NAMALWA (cell line): ENCODE data around the gene TENM4.
"Not testable (repeated sequence)": the region's sequence is repeated elsewhere in the genome, so short reads cannot be mapped to it uniquely, and the experiment has no call there.

Source experiments
- DNase-seq: peaks from one replicate; pipeline ENCODE4 v3.0.0-alpha.2; 2015; ENCODE audit warnings: low spot score

The TENM4 gene

GRCh38 chr11:78845496-78845895, 595.3 kb downstream of the TENM4 start:
- no peak for DNase-seq

GRCh38 chr11:78841456-78842060, 599.3 kb downstream of the TENM4 start:
- DNase-seq, result no peak

GRCh38 chr11:78840623-78841022, 600.2 kb downstream of the TENM4 start:
- DNase-seq, result no peak

GRCh38 chr11:78840200-78840599, 600.6 kb downstream of the TENM4 start:
- no peak for DNase-seq

- no peak for DNase-seq
Measured at GRCh38 chr11:78838417-78838816, 602.4 kb downstream of the TENM4 start.

- DNase-seq, result no peak
Measured at GRCh38 chr11:78835646-78836045, 605.2 kb downstream of the TENM4 start.

- DNase-seq, result no peak
Measured at GRCh38 chr11:78834886-78835285, 605.9 kb downstream of the TENM4 start.

- DNase-seq, result no peak
Measured at GRCh38 chr11:78833237-78833636, 607.6 kb downstream of the TENM4 start.

- peak; percentile 4 for DNase-seq
Measured at GRCh38 chr11:78832226-78832947, 608.4 kb downstream of the TENM4 start.

- DNase-seq, result no peak
Measured at GRCh38 chr11:78831571-78831970, 609.3 kb downstream of the TENM4 start.

GRCh38 chr11:78830277-78830819, 610.5 kb downstream of the TENM4 start:
- DNase-seq, result no peak

GRCh38 chr11:78829146-78829545, 611.7 kb downstream of the TENM4 start:
- DNase-seq, result no peak

- DNase-seq, result no peak
Measured at GRCh38 chr11:78828676-78829075, 612.2 kb downstream of the TENM4 start.

GRCh38 chr11:78827291-78827690, 613.5 kb downstream of the TENM4 start:
- not testable (repeated sequence) for DNase-seq

- DNase-seq, result no peak
Measured at GRCh38 chr11:78825591-78826020, 615.2 kb downstream of the TENM4 start.

- no peak for DNase-seq
Measured at GRCh38 chr11:78823588-78823987, 617.2 kb downstream of the TENM4 start.

GRCh38 chr11:78822931-78823423, 617.9 kb downstream of the TENM4 start:
- no peak for DNase-seq

- DNase-seq, result no peak
Measured at GRCh38 chr11:78821371-78822306, 619.2 kb downstream of the TENM4 start.

GRCh38 chr11:78820741-78821140, 620.1 kb downstream of the TENM4 start:
- no peak for DNase-seq

GRCh38 chr11:78818201-78818600, 622.6 kb downstream of the TENM4 start:
- no peak for DNase-seq

GRCh38 chr11:78815831-78816230, 625.0 kb downstream of the TENM4 start:
- no peak for DNase-seq
